Cardiac ventricle fibroblast (primary cell): ENCODE results near the gene SLC35B1. TPM values are rescaled to one million over a fixed set of nuclear protein-coding genes. Genes with fewer than 3 reads are reported as not detected.

Experiments
- total RNA-seq: library from RNA; depleted of rRNA; stranded (reverse); fragments of >200 nt; gene quantifications from 2 replicates; pipeline ENCODE4 v1.2.3, GENCODE V29; 2015

SLC35B1 gene
- total RNA-seq, result 24.2 and 29.4 TPM in 2 replicates

DNA sequence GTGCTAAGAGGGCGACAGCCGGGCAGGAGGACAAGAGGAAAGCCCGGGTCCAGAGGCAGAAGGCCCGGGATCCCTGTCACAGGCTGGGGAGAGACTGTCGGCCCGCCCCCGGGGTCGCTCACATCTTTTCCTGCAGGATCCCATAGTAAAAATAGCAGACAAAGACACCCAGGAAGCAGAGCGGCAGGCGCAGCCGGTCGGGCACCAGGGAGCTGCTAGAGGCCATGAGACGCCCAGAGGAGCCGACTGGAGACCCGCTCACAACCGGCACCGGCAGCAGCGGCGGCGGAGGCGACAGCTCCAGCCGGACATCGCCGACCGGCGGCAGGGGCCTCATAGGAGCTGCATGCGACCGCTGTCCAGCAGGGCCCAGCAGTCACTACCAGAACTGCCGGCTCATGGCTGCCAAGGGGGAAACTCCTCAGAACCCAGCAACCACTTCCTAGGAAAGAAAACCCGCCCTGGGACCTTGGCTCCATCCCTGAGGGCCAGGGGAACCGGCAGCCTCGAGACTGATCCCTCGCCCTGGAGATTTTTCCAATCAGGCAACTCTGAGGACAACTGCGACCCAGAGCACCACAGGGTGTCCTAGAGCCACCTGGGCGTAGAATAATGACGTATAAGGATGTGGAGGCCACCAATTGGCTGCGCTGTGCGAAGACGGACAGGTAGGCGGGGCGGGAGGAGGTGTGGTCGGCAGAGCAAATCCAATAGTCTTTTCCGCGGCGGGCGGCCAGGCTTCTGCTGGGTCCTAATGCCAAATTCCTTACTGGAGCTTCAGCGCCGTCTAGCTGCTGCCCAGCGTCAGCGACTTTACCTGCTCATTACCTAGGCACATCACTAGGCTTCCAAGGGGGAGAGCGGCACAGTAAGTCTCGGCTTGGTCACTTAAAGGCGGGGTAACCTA lies at the start of gene SLC35B1:
Gene SLC35B1 (minus strand): TSS at position 357 of the 907 bp plus-strand sequence. CDS start 131 bp downstream, at position 226.

GRCh38 chr17:49677933-49678847 lies 29.6 kb downstream of the SLC35B1 start, which contains the start of gene SPOP:
Gene SPOP, minus strand, starts transcription at chr17:49678097. Its CDS starts 55,287 bp downstream, at chr17:49622810.

Other genes starting within 250 kb of the SLC35B1 start
- gene NGFR, start 212.7 kb downstream of the SLC35B1 start, total RNA-seq, result 9.6 and 9.8 TPM in 2 replicates
- 0.54 and 0.81 TPM in 2 replicates for gene NXPH3, start 132.1 kb downstream of the SLC35B1 start, total RNA-seq
- 23.7 and 47.6 TPM in 2 replicates for gene SPOP, start 29.9 kb downstream of the SLC35B1 start, total RNA-seq
- 5.5 and 7.0 TPM in 2 replicates for gene FAM117A, start 56.2 kb upstream of the SLC35B1 start, total RNA-seq
- 22.2 and 23.3 TPM in 2 replicates for gene KAT7, start 80.7 kb upstream of the SLC35B1 start, total RNA-seq
- gene TAC4, start 140.1 kb upstream of the SLC35B1 start, total RNA-seq, result not detected in 2 replicates